Germinal center (tissue), 1 donor: ENCODE results near the gene TRAPPC3.
A peak's percentile ranks its signal among the peaks of the same experiment; 100 is the strongest.

Source experiments
- DNase-seq: peaks from one replicate; pipeline ENCODE4 v3.0.0; 2012; ENCODE audit warnings: mixed read lengths, low spot score

Gene TRAPPC3

DNA sequence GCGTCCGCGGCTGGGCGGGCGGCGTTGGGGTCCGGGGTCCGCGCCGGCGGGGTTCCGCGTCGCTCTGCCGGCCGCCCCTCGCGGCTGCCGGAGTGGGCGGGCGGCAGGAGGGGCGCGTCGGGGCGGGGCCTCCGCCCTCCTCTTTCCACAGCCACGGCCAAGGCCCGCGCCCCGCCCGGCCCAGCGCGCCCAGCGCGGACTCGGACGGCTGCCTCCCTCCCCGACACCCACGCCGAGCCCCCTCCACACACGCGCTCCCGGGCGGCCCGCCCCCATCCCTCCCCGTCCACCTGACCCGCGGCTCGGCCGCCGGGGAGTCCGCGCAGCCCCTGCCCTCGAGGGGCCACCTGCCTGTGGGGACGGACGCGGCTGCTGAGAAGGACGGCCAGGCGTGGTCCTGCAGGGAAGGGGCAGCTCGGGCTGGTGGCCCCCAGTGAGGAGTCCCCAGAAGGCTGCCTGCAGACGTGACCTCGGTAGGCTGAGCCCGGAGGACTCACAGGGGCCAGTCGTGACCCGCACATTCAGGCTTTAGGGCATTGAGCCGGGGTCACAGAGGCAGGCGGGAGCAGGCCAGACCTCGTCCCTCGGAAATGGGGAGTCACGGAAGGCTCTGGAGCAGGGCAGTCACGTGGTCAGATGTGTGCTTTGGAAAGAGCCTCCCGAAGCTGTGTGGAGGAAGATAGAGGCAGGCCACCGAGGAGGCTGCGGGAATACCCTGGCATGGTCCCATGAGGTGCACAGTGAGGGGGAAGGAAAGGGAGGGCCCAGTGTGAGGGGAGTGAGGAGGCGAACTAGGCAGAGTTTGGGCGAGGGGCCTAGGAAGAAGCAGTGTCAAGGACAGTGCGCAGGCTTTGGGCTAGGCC lies 23.9 kb downstream of the TRAPPC3 start, which contains the start of gene COL8A2:
Gene COL8A2, minus strand, starts transcription at position 94 of the 863 bp plus-strand sequence. CDS start 24,980 bp downstream, outside the sequence.
- DNase-seq: peak; percentile 43

GRCh38 chr1:36124404-36125128 lies 24.7 kb downstream of the TRAPPC3 start:
- DNase-seq: no peak

DNA sequence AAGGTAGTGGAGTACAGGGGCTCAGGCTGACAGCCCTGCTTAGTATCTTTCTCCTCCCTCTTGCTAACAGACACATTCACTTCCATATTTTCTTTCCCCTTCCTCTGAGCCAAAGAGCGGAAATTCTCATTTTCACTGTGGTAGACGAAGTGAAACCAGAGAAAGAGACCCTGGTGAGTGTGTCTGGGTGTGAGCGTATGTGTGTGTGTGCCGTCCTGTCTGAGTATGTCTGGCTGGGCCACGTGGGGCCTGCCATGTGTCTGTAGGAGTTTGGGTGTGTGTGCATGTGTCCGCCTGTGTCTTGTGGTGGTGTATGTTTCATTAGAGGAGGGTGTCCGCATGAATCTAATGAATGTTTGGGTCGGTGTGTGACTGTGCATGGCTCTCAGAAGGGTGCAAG lies 25.9 kb downstream of the TRAPPC3 start:
- DNase-seq: peak; percentile 62

GRCh38 chr1:36122062-36123030 lies 26.9 kb downstream of the TRAPPC3 start:
- DNase-seq: no peak

GRCh38 chr1:36119456-36119855 lies 29.8 kb downstream of the TRAPPC3 start:
- no peak for DNase-seq

DNA sequence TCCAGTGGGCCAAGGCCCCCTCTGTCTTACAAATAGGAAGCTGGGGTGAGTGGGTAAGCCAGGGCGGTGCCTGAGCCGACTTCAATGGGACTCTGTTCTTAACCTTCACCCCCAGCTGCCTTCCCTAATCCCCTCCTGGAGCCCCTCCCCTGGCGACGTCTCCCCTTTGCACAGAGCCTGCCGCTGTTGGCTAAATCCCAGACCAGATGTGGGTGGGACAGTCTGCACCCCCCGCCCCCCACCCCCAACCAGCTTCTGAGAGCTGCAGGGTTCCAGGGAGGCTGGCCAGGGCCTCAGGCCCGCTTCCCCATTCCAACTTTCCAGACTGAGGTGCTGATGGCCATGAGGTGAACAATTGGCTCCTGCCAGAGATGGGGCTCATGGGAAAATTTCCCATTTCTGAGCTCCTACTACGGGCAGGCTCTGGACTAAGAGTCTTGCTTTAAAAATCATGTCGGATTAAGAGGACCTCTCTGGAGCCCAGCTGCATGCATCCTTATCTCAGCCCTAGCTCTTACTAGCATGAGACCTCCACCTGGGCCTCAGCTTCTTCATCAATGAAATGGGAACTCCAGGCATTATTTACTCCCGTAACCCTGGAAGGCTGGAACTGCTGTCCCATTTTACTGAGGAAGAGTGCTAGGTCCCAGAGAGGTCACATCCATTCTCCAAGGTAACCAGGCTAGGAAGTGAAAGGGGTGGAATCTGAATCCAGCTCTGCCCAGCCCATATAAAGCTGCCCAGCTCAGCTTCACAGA lies 30.7 kb downstream of the TRAPPC3 start:
- no peak for DNase-seq

GRCh38 chr1:36116901-36117300 lies 32.4 kb downstream of the TRAPPC3 start:
- DNase-seq: no peak

GRCh38 chr1:36115931-36116330 lies 33.4 kb downstream of the TRAPPC3 start:
- DNase-seq: no peak

DNA sequence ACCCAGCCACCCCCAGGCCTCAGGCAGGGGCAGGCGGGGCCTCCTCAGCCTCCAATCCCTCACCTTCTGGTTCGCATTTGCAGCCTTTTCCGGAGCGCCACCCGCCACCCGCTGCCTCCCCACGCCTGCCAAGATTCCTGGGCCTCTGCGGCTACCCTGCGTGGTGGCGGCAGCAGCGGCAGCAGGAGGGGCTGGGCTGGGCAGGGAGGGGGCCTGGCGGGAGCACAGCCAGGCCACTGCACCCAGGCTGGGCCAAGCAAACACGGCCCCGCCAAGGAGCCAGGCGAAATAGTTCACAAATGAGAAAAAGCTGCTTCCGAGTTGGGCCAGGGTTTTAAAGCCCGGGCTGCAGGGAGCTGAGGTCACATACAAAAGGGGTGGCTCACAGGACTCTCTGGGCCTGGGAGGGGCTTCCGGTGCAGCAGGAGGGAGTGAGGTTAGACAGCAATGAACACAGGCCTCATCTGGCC lies 34.1 kb downstream of the TRAPPC3 start:
- DNase-seq: no peak

DNA sequence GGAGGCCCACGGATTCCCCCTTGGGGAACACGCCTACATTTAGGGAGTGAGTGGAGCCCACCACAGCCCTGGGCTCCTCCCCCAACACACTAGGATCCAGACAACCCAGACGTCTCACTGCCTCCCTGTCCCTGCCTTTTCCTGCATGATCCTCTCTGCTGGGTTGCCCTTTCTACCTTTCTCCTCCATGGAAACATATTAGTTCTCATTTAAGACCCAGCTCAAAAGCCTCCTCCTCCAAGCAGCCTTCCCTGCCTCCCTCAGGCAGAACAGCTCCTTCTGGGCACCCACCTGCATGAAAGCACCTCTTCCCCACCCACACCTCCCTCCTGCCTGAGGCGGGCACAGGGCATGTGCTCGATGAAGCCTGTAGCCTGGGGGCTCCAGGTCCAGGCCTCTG lies 34.9 kb downstream of the TRAPPC3 start:
- DNase-seq: no peak

DNA sequence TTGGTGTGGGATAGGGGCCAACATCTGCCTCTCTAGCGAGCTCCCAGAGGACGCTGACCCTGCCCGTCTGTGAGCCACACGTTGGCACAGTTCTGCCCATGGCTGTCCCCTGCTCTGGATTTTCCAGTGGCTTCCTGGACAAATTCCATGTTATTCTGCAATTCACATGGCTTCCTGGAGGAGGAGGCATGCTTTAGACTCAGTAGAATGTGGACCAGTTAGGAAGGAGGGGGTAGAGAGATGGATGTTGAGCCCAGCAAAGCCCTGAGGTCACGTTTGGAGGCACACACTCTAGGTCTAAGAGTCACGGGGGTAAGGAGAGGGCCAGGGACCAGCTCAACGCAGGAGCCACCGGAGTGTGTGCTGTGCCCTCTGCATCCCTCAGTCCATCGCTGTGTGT lies 36.5 kb downstream of the TRAPPC3 start:
- no peak for DNase-seq

- DNase-seq: no peak
Measured at GRCh38 chr1:36111151-36111550, 38.1 kb downstream of the TRAPPC3 start.

DNA sequence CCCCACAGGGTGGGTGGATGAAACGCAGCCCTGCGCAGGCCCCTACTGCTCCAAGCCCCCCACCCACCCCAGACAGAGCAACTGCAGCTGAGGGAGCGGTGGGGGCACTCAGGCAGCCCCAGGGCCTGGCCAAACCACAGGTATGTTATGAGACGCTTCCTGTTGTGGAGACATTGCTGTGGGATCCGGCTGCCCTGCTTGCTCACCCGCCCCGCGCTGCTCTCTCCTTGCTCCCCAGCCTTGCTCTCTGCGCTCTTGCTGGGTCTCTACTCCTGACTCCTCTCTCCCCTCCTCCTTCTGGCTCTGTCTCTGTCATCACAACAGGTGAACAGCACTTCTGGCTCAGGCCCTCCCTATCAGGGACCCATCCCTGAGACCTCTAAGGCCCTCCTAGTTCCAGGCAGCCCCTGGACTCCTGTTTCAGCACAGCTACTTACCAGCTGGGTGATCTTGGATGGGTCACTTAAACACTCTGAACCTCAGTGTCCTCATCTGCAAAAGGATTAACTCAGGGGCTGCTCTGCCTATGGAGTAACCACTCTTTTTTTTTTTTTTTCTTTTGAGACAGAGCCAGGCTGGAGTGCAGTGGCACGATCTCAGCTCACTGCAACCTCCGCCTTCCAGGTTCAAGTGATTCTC lies 40.1 kb downstream of the TRAPPC3 start:
- no peak for DNase-seq

- DNase-seq: no peak
Measured at GRCh38 chr1:36108314-36108713, 41.0 kb downstream of the TRAPPC3 start.

DNA sequence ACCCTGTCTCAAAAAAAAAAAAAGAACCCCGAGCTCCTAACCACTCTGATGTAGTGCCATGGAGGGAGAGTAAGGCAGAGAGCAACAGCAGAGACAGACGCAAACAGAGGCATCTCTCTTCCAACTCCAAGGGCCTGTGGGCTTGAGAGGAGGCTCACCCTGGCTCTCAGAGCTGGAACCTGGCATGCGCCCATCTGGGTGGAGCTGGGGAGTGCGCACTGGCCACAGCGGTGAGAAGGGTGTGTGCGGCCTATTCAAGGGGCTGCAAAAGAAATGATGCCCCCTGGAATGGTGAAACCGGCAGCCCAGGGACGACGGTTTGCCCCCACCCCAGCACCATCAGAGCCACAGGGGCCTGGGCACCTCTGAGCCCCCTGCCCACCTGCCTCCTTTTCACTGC lies 41.9 kb downstream of the TRAPPC3 start:
- no peak for DNase-seq

GRCh38 chr1:36106269-36106668 lies 43.0 kb downstream of the TRAPPC3 start:
- DNase-seq: no peak

DNA sequence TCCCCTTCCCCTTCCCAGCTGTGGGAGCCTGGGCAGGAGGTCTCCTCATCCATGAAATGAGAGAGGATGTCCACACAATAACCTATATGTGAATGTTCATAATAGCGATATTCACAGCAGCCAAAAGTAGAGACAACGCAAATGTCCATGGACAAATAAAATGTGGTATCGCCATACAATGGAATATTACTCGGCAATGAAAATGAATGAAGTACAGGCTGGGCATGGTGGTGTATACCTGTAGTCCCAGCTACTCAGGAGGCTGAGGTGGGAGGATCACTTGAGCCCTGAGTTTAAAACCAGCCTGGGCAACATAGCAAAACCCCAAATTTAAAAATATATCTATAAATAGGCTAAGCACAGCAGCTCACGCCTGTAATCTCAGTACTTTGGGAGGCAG lies 47.7 kb downstream of the TRAPPC3 start:
- DNase-seq: no peak

DNA sequence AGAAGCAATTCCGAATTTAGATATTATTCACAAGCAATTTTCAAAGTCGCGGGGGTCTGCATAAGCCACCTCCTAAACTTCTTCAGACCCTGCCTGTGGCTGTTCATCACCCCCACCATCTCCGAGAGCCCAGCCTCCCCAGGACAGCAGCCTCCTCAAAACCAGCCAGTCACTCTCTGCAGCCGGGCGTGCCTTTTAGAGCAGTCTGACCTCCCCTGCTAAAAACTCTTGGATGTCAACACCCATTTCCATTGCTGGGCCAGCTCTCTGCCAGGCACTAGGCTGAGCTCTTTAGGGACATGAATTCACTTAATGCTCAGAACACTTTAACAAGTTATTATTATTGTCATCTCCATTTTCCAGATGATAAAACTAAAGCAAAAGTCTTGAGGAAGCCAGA lies 48.9 kb downstream of the TRAPPC3 start:
- no peak for DNase-seq

DNA sequence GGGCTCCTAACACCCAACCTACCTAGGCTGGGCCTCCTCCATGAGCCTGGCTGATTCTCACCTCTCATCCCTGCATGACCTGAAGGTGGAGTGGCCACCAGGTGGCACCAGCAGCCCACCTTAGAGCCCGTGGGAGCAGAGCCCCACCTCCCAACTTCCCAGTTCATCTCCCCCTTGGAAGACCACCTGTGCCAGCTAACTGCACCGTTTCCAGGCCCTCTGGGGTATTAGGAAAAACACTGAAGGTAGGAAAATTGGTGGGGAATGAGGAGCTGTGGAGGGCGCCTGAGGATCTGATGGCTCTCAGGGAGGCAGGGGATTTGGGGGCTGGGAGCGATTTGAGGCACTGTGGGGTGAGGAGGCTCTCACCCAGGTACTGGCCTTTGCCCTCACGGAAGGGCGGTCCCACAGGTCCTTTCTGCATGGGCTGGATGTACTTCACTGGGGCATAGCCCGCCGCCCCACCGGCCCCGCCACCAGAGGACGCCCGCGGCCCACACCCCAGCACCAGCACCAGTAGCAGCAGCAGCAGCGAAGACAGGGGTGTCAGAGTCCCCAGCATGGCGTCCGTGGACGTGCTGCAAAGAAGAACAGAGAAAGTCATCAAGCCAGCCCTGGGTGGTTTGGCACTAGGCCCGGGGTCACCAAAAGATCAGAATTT lies 49.5 kb downstream of the TRAPPC3 start:
- peak; percentile 82 for DNase-seq
